ENCODE measurements around the gene APOBR.
"Not testable (repeated sequence)": the region's sequence is repeated elsewhere in the genome, so short reads cannot be mapped to it uniquely, and the experiment has no call there.

The APOBR gene

DNA sequence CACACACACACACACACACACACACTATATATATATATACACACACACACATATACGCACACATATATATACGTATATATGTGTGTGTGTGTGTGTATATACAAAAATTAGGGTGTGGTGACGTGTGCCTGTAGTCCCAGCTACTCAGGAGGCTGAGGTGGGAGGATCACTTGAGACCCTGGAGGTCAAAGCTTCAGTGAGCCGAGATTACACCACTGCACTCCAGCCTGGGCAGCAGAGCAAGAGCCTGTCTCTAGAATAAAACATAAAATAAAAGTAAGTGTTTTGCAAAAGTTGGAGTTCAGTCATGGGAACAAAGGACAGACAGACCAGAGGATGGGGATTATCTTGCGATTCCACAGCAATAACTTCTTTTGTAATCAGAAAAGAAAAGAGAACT, 33.5 kb downstream of the APOBR start:
- no peak for TF ChIP-seq ZNF274 (IDR thresholded peaks at IDR 0.05; ENCODE audit: low read depth, low read length)
- H3K4me3 ChIP-seq (ENCODE audit: low read length), result no peak overlapping the region

DNA sequence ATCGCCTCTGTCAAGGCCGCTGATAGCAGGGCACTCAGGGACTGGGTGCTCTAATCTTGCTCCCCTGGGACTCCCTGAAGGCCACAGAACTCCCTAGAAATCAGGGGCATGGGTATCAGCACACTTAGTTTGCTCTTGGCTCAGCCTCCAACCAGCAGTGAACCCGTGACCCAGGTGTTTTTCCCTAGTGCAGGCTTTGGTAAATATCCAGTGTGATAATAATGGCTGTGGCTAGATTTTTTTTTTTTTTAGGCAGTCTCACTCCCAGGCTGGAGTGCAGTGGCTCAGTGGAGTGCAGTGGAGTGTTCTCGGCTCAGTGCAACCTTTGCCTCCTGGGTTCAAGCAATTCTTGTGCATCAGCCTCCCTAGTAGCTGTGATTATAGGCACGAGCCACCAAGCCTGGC, 34.0 kb downstream of the APOBR start:
- TF ChIP-seq ZNF274 (IDR thresholded peaks at IDR 0.05; ENCODE audit: low read depth, low read length), result no peak
- H3K4me3 ChIP-seq (ENCODE audit: low read length), result no peak overlapping the region

DNA sequence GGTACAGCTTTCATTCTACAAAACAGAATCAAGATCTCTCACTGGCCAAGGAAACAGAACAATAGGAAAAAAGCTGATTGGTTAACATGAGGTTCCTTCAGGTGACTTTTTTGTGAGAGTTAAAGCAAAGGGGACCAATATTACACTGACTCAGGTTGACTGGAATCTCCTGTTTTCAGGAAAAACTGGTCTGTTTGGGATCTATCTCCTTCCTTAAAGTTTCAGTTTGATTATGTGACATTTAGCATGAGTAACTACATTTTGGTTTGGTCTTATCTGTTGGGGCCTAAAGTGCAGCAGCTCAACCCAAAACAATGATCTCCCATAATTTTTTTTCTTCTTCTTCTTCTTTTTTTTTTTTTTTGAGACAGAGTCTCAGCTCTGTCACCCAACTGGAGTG, 34.7 kb downstream of the APOBR start:
- H3K4me3 ChIP-seq (ENCODE audit: low read length), result no peak overlapping the region
- TF ChIP-seq ZNF274 (IDR thresholded peaks at IDR 0.05; ENCODE audit: low read depth, low read length), result no peak

DNA sequence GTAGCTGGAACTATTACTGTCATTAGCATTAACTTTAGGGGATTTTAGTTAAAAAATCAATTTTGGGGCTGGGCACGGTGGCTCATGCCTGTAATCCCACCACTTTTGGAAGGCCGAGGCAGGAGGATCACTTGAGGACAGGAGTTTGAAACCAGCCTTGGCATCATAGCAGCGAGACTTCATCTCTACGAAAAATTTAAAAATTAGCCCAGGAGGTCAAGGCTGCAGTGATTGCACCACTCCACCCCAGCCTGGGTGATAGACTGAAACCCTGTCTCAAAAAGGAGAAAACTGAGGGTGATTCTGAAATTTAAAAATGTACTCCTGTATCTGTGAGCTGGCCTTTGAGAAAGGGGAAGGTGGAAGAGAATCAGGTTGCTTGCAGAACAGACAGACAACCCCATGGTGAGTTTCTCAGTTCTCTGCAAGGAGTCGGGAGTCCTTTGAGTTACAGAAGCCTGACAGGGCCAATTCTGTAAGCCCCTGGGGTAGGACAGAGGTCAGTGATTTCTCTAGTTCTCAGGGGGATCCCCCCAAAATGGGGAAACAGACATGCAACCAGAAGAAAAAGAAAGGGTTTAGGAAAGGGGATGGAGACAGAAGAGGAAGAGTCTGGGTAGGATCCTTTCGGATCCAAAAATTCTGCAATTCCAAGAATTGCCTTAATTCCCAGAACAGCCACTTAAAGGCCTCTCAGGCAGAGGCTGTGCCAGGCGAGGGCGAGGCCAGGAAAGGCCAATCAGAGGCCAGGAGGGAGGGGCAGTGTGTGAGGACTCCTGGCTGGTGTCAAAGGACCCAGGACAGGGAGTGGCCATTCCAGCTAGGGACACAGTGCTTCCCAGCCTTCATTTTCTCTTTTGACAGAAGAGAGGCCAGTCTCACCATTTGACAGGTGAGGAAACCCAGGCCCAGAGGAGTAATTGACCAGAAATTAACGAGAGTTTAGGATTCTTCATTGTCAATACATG, 37.6 kb downstream of the APOBR start:
- TF ChIP-seq ZNF274 (IDR thresholded peaks at IDR 0.05; ENCODE audit: low read depth, low read length), result no peak
- H3K4me3 ChIP-seq (ENCODE audit: low read length), result no peak overlapping the region

DNA sequence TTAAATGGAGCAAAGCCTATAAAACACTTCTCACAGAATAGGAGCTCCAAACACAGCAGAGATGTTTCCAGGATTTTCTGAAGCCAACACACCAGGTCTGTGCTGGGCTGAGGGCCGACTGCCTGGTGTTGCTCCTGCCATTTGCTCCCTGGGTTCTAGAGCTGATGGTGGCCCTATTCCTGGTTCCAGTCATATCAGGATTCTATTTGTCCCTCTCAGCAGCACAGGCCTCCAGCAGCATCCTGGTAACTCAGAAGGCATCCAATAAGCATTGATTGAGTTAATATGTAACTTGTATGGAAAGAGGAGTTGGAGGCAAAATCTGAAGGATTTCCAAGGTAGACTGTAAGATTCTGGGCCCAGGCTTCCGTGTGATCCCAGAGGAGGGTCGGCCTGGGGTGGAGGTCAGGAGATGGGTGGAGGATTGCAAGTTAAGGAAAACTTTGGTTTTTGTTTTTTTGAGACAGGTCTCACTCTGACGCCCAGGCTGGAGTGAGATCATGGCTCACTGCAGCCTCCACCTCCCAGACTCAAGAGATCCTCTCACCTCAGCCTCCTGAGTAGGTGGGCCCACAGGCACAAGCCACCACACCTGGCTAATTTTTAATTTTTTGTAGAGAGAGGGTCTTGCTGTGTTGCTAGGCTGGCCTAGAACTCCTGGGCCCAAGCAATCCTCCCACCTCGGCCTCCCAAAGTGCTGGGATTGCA, 38.7 kb downstream of the APOBR start:
- H3K4me3 ChIP-seq (ENCODE audit: low read length), result no peak overlapping the region
- TF ChIP-seq ZNF274 (IDR thresholded peaks at IDR 0.05; ENCODE audit: low read depth, low read length), result no peak

DNA sequence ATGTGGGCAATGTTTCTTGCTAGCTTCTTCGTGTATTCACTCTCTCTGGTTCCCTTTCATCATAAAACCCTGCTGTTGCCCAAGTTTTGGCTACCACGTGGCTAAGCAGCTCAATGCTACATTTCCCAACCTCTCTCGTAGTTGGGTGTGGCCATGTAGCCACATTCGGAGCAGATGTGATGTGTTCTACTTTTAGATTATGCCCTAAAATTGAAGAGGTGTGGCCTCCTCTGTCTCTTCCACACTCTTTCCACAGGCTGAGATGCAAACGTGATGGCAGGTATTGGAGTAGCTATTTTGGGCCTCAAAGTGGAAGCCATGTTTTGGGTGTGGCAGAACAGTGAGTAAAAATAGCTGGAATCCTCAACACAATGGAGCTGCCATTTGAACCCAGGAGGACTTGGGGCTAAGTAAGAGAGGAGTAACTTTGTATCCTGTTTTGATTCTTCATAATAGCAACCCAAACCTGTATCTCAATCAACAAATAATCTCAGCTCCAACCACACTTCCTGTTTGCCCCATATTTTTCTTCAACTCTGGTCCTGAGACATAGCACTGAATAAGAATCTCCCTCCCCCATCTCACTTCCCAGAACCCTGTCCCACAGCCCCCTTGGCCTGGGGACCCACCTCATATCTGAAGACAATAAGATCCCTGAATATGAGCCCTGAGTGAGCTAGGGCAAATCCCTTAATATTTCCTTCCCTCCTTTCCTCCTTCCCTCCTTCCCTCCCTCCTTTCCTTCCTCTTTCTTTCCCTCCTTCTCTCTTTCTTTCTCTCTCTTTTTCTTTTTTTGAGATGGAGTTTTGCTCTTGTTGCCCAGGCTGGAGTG, 40.3 kb downstream of the APOBR start:
- H3K4me3 ChIP-seq (ENCODE audit: low read length), result no peak overlapping the region
- TF ChIP-seq ZNF274 (IDR thresholded peaks at IDR 0.05; ENCODE audit: low read depth, low read length), result no peak

DNA sequence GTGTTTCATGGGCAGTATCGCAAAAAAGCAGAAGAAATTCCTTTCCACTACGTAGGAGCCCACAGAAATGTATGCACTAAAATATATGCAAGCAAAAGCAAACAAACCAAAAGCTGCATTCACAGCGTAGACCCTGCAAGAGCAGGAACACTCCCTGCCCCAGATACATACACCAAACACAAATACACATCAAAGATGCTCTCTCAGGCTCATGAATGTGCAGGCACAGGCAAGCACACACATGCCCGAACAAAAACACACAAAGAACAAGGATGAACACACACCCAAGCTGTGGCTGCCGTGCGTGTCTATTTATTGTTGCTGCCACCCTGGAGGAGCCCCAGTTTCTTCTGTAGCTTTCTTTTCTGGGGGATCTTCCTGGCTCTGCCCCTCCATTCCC, 42.6 kb downstream of the APOBR start:
- no peak overlapping the region for H3K4me3 ChIP-seq (ENCODE audit: low read length)
- no peak for TF ChIP-seq ZNF274 (IDR thresholded peaks at IDR 0.05; ENCODE audit: low read depth, low read length)

DNA sequence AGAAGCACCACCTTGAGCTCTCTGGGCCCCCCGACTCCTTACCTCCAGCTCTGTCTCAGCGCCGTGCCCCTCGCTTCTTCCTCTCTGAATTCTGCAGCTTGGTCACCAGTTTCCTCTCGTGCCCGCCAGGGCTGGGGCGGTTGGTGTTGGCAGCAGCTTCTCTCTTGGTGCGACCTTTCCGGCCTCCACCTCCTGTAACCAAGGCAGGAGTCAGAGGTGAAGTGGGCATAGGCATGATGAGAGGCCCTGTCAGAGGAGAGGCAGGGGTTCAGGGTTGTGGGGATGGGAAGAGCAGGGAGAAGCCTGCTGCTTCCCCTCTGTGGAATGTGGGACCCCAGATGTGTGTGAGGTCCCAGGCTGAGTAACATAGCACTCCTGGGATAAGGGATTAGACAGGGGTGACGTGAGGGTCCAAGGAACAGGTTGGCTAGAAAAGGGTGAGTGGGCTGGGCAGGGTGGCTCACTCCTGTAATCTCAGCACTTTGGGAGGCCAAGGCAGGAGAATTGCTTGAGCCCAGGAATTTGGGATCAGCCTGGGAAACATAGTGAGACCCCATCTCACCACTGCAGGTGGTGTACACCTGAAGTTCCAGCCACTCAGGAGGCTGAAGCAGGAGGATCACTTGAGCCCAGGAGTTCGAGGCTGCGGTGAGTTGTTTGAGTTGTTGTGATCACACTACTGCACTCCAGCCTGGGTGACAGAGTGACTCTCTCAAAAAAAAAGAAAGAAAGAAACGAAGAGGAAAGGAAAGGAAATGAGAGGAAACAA, 43.7 kb downstream of the APOBR start:
- H3K4me3 ChIP-seq (ENCODE audit: low read length), result no peak overlapping the region
- no peak for TF ChIP-seq ZNF274 (IDR thresholded peaks at IDR 0.05; ENCODE audit: low read depth, low read length)

DNA sequence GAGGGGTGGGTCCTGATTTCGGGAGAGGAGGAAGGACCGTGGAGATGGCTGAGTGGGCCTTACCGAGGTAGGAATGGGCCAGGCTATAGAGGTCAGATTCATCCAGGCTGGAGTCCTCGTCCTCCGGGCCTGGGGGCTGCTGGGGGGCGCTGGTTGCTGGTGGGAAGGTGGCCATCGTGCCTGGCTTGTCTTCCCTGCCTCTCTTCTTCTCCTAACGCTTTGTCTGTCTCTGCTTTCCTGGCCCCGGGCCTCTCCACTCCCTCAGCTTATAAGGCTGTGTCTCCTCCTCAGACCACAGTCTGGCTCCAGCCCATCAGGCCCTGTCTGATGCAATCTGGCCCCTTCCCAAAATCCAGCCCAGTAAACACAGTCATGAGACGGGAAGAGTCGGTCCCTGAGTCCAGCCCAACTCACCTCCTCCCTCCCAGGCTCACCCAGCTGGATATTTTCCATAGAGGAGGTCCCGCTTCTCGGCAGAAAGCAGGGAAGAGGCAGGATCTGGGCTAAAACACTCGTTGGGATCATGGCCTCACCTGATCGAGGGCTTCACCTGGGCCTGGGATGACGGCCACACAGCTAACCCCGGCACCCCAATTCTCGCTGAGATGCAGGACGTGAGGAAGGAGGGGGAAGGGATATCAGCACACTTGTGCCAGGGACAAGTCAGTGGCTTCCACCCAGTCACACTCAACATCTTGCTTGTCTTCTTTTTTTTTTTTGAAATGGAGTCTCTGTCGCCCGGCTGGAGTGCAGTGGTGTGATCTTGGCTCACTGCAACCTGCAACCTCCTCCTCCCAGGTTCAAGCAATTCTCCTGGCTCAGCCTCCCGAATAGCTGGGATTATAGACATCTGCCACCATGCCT, 44.5 kb downstream of the APOBR start, which contains the start of gene NUPR1:
TSS of gene NUPR1 (minus strand) at position 242 of the 864 bp plus-strand sequence. CDS start at position 175, 67 bp downstream.
- no peak within 1 kb of the TSS for H3K4me3 ChIP-seq (ENCODE audit: low read length)
- no peak for TF ChIP-seq ZNF274 (IDR thresholded peaks at IDR 0.05; ENCODE audit: low read depth, low read length)

DNA sequence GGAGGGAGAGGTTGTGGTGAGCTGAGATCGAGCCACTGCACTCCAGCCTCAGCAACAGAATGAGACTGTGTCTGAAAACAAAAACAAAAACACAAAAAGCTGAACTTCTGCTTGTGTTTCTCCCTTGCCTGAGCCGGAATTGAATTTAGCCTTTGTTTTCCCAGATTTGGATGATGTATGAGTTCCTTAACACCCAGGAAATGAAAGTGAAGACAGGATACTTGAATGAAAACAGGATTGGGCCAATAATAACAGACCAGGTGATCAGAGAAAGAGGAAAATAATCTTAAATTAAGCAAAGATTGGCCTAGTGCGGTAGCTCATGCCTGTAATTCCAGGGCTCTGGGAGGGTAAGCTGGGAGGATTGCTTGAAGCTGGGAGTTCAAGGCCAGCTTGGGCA, 45.9 kb downstream of the APOBR start:
- H3K4me3 ChIP-seq (ENCODE audit: low read length), result no peak overlapping the region
- TF ChIP-seq ZNF274 (IDR thresholded peaks at IDR 0.05; ENCODE audit: low read depth, low read length), result no peak

DNA sequence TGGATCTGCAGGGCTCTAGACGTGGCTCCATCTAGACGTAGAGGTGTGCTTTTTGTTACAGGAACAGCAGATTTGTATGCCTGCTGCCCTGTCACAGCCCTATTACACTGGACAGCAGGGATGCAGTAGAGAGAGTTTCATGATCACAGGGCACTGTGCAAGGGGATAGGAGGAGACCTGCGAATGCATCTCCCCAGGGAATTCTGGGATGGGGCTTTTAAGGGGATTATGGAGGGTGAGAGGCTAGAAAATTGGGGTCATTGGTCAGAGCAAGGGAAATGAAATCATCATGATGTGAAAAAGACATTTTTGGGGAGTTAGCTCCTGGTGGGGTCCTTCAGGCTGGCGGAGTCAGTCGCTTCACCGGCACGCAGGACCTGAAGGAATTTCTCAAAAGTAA, 48.2 kb downstream of the APOBR start:
- no peak for TF ChIP-seq ZNF274 (IDR thresholded peaks at IDR 0.05; ENCODE audit: low read depth, low read length)
- H3K4me3 ChIP-seq (ENCODE audit: low read length), result no peak overlapping the region

DNA sequence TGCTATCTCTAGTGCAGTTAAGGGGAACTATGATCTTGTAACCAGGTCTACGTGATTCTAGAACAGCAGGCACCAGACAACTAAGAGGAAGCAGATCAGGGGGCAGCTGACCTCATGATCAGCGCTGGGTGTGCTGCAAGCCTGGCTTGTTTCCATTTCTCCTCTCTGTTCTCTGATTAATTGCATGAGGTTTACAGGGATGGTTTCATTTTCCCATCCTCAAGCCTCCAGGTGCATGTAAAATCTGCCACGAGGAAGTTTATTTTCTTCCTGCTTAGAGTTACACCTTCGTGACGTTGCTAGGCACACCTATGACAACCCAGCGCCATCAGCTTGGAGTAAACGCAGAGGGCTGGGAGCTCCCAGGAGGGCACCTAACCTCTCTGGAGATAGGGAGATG, 48.6 kb downstream of the APOBR start:
- no peak overlapping the region for H3K4me3 ChIP-seq (ENCODE audit: low read length)
- no peak for TF ChIP-seq ZNF274 (IDR thresholded peaks at IDR 0.05; ENCODE audit: low read depth, low read length)

DNA sequence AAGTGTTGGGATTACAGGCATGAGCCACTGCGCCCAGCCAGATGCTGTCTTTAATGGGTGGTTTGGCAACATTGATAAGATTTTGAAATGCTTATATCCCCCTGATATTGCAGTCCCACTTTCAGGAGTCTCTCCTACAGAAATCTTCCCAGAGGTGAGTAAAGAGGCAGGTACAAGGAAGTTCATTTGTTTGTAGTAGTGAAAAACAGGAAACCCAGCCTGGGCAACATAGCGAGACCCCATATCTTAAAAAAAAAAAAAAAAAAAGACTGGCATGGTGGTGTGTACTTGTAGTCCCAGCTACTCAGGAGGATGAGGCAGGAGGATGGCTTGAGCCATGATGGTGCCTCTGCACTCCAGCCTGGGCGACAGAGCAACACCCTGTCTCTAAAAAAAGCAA, 50.6 kb downstream of the APOBR start:
- H3K4me3 ChIP-seq (ENCODE audit: low read length), result no peak overlapping the region
- TF ChIP-seq ZNF274 (IDR thresholded peaks at IDR 0.05; ENCODE audit: low read depth, low read length), result no peak

DNA sequence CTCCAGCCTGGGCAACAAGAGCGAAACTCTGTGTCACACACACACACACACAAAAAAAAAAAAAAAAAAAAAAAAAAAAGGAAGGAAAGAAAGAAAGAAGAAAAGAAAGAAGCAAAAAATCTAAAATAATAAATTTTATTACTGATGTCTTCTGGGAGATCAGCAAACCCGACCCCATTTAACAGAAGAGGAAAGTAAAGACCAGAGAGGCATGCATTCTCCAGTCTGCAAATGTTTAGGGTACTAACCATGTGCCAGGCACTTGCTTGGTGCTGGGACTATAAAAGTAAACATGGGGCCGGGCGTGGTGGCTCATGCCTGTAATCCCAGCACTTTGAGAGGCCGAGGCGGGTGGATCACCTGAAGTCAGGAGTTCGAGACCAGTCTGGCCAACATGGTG, 51.5 kb downstream of the APOBR start:
- not testable (repeated sequence) for H3K4me3 ChIP-seq (ENCODE audit: low read length)
